ENCODE results near the gene KRTAP5-2. TPM values are rescaled to one million over a fixed set of nuclear protein-coding genes. Genes with fewer than 3 reads are reported as not detected.

Gene KRTAP5-2
- total RNA-seq, 4 donors from 2014 or later: 0.55 to 15.1 TPM; not detected in 2

GRCh38 chr11:1637628-1638027 is 39.5 kb upstream of the KRTAP5-2 start:
- H3K4me3 ChIP-seq (ENCODE audit: low read depth, poor library complexity, severe bottlenecking): no peak overlapping the region
- no peak for TF ChIP-seq POLR2A (IDR thresholded peaks at IDR 0.05)
- TF ChIP-seq CTCF (IDR thresholded peaks at IDR 0.05): no peak
- no peak for DNase-seq (ENCODE audit: low spot score in 2 of 2)
- 87 to 91% methylated on average over 2 of the region's 2 CpGs for WGBS, 2 donors
- intact Hi-C loops (cut with DNase I; ENCODE audit: low total_unique reads): no loop called here

GRCh38 chr11:1636291-1636950 is 38.3 kb upstream of the KRTAP5-2 start:
- DNase-seq (ENCODE audit: low spot score in 2 of 2): no peak
- 81 to 90% methylated on average over 19 of the region's 19 CpGs for WGBS, 2 donors
- intact Hi-C loops (cut with DNase I; ENCODE audit: low total_unique reads): no loop called here
- H3K4me3 ChIP-seq (ENCODE audit: low read depth, poor library complexity, severe bottlenecking): no peak overlapping the region
- no peak for TF ChIP-seq POLR2A (IDR thresholded peaks at IDR 0.05)
- no peak for TF ChIP-seq CTCF (IDR thresholded peaks at IDR 0.05)

GRCh38 chr11:1633864-1634263 is 35.8 kb upstream of the KRTAP5-2 start:
- TF ChIP-seq CTCF (IDR thresholded peaks at IDR 0.05): no peak
- no peak for TF ChIP-seq POLR2A (IDR thresholded peaks at IDR 0.05)
- H3K4me3 ChIP-seq (ENCODE audit: low read depth, poor library complexity, severe bottlenecking): no peak overlapping the region
- DNase-seq (ENCODE audit: low spot score in 2 of 2): no peak
- intact Hi-C loops (cut with DNase I; ENCODE audit: low total_unique reads): no loop called here
- 84 to 92% methylated on average over 9 to 10 of the region's 10 CpGs for WGBS, 2 donors

- H3K4me3 ChIP-seq (ENCODE audit: low read depth, poor library complexity, severe bottlenecking): no peak overlapping the region
- WGBS, 2 donors: 68 to 74% methylated on average over 9 to 11 of the region's 11 CpGs
- no peak for DNase-seq (ENCODE audit: low spot score in 2 of 2)
- intact Hi-C loops (cut with DNase I; ENCODE audit: low total_unique reads): no loop called here
- no peak for TF ChIP-seq CTCF (IDR thresholded peaks at IDR 0.05)
- TF ChIP-seq POLR2A (IDR thresholded peaks at IDR 0.05): no peak
These were observed 34.1 kb upstream of the KRTAP5-2 start for GRCh38 chr11:1632053-1632714.

GRCh38 chr11:1631066-1631568 is 33.0 kb upstream of the KRTAP5-2 start:
- no peak for DNase-seq (ENCODE audit: low spot score in 2 of 2)
- no peak for TF ChIP-seq CTCF (IDR thresholded peaks at IDR 0.05)
- no peak for TF ChIP-seq POLR2A (IDR thresholded peaks at IDR 0.05)
- no peak overlapping the region for H3K4me3 ChIP-seq (ENCODE audit: low read depth, poor library complexity, severe bottlenecking)
- intact Hi-C loops (cut with DNase I; ENCODE audit: low total_unique reads): no loop called here
- 76 to 80% methylated on average over 13 of the region's 13 CpGs for WGBS, 2 donors

Data from lower leg skin (tissue), 4 donors.